CD4-positive, CD25-positive, alpha-beta regulatory T cell (primary cell): ENCODE results near the gene SF3A2. TPM values are rescaled to one million over a fixed set of nuclear protein-coding genes. Genes with fewer than 3 reads are reported as not detected.

ENCODE experiments used
- ATAC-seq, 2 donors: fragments of 150-1000 bp; cut with Tn5 transposase; one replicate each; pipeline ENCODE4 v1.10.0; 2021; ENCODE audit warnings: low read depth in 2 of 2, moderate number of reproducible peaks in 2 of 2, moderate library complexity in 1 of 2
- DNase-seq, 3 donors: peaks; one replicate each; pipeline versions ENCODE4 v3.0.0 to v3.0.0-alpha.2; 2012 to 2022; ENCODE audit warnings: mixed read lengths in 1 of 3
- H3K27ac ChIP-seq: one replicate; pipeline ENCODE4 v1.7.0; 2013; ENCODE audit warnings: mild to moderate bottlenecking, low read length; ENCODE audit not compliant: insufficient read depth, poor library complexity, severe bottlenecking
- H3K27me3 ChIP-seq: one replicate; pipeline ENCODE4 v1.7.0; 2013; ENCODE audit warnings: low read length; ENCODE audit not compliant: control insufficient read depth, insufficient read depth
- H3K36me3 ChIP-seq: one replicate; pipeline ENCODE4 v1.7.0; 2013; ENCODE audit warnings: mild to moderate bottlenecking, low read length, moderate library complexity; ENCODE audit not compliant: control insufficient read depth, insufficient read depth
- H3K4me1 ChIP-seq: 2 replicates; pipeline ENCODE4 v1.7.0; 2013; ENCODE audit warnings: mild to moderate bottlenecking, low read length; ENCODE audit not compliant: insufficient read depth, control insufficient read depth, poor library complexity, severe bottlenecking
- H3K4me3 ChIP-seq: one replicate; pipeline ENCODE4 v1.7.0; 2013; ENCODE audit warnings: low read depth, mild to moderate bottlenecking, low read length, moderate library complexity
- H3K9me3 ChIP-seq, 2 experiments: 1 replicate in 1 of 2; 2 replicates in 1 of 2; pipeline ENCODE4 v1.7.0; 2013; ENCODE audit warnings: low read length in 2 of 2, mild to moderate bottlenecking in 1 of 2, moderate library complexity in 1 of 2; ENCODE audit not compliant: control insufficient read depth in 2 of 2
- H3K27ac Mint-ChIP-seq, 3 donors: one replicate each; pipeline ENCODE4 v1.8.0; 2020 to 2022; ENCODE audit warnings: mild to moderate bottlenecking in 3 of 3, mixed read lengths in 3 of 3, moderate library complexity in 2 of 3
- H3K27me3 Mint-ChIP-seq: one replicate; pipeline ENCODE4 v1.8.0; 2022; ENCODE audit warnings: mild to moderate bottlenecking, mixed read lengths
- H3K36me3 Mint-ChIP-seq: one replicate; pipeline ENCODE4 v1.8.0; 2020; ENCODE audit warnings: mixed read lengths
- H3K4me1 Mint-ChIP-seq, 4 donors: one replicate each; pipeline ENCODE4 v1.8.0; 2020 to 2022; ENCODE audit warnings: mixed read lengths in 4 of 4, mild to moderate bottlenecking in 1 of 4
- H3K4me3 Mint-ChIP-seq, 4 donors: one replicate each; pipeline ENCODE4 v1.8.0; 2020 to 2022; ENCODE audit warnings: mild to moderate bottlenecking in 4 of 4, mixed read lengths in 4 of 4, moderate library complexity in 3 of 4
- H3K9me3 Mint-ChIP-seq, 7 donors: one replicate each; pipeline ENCODE4 v1.8.0; 2020 to 2022; ENCODE audit warnings: mixed read lengths in 7 of 7, mild to moderate bottlenecking in 3 of 7, moderate library complexity in 2 of 7
- polyA plus RNA-seq, 4 donors: library from polyadenylated mRNA; unstranded; fragments of 300-500 nt; fragmentation: Illumina TruSeq; gene quantifications; one replicate each; pipeline ENCODE4 v1.2.3, GENCODE V29; 2021
- total RNA-seq: library from RNA; stranded (reverse); gene quantifications from one replicate; pipeline ENCODE4 v1.2.3, GENCODE V29; 2022

Gene SF3A2
- total and polyA plus RNA-seq, 5 donors from 2014 or later: 13.5 to 146 (median 23.0) TPM

DNA sequence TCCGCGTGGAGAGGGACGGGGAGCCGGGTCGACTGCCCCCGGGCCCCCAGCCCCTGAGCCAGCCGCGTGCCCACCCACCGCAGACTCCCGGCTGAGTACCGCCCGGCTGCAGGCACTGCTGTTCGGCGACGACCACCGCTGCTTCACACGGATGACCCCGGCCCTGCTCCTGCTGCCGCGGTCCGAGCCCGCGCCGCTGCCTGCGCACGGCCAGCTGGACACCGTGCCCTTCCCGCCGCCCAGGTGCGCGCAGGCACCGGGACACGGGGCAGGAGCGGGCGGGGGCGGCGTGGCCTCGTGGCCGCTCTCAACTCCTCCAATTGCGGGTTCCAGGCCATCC is 14.1 kb downstream of the SF3A2 start:
- Histone ChIP-seq H3K4me1 (peaks cover 41% of the 10 kb centered on the region), H3K27ac (no peak overlapping the region), H3K36me3 (peaks cover 19% of the 10 kb centered on the region), H3K4me3 (no peak overlapping the region), H3K9me3 (no peaks in the 10 kb centered on the region), H3K27me3 (no peaks in the 10 kb centered on the region)
- Mint-ChIP-seq H3K36me3 (no peaks in the 10 kb centered on the region), H3K4me1 (peaks cover 0 to 19% (median 0%) of the 10 kb centered on the region in 4 donors), H3K4me3 (no peak overlapping the region), H3K9me3 (no peaks in the 10 kb centered on the region), H3K27ac (no peak overlapping the region), H3K27me3 (peaks cover 12% of the 10 kb centered on the region)
- no peak for ATAC-seq
- no peak for DNase-seq

DNA sequence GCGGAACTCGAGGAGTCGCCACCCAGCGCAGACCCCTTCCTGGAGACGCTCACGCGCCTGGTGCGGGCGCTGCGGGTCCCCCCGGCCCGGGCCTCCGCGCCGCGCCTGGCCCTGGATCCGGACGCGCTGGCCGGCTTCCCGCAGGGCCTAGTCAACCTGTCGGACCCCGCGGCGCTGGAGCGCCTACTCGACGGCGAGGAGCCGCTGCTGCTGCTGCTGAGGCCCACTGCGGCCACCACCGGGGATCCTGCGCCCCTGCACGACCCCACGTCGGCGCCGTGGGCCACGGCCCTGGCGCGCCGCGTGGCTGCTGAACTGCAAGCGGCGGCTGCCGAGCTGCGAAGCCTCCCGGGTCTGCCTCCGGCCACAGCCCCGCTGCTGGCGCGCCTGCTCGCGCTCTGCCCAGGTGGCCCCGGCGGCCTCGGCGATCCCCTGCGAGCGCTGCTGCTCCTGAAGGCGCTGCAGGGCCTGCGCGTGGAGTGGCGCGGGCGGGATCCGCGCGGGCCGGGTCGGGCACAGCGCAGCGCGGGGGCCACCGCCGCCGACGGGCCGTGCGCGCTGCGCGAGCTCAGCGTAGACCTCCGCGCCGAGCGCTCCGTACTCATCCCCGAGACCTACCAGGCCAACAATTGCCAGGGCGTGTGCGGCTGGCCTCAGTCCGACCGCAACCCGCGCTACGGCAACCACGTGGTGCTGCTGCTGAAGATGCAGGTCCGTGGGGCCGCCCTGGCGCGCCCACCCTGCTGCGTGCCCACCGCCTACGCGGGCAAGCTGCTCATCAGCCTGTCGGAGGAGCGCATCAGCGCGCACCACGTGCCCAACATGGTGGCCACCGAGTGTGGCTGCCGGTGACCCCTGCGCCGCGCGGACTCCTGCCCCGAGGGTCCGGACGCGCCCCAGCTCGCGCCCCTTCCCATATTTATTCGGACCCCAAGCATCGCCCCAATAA is 14.8 kb downstream of the SF3A2 start:
- H3K4me3 Mint-ChIP-seq: peak overlapping the region in 3 of 4 donors; percentile 50 to 87 (median 82)
- peak in 1 of 3 donors; percentile 33 for DNase-seq

DNA sequence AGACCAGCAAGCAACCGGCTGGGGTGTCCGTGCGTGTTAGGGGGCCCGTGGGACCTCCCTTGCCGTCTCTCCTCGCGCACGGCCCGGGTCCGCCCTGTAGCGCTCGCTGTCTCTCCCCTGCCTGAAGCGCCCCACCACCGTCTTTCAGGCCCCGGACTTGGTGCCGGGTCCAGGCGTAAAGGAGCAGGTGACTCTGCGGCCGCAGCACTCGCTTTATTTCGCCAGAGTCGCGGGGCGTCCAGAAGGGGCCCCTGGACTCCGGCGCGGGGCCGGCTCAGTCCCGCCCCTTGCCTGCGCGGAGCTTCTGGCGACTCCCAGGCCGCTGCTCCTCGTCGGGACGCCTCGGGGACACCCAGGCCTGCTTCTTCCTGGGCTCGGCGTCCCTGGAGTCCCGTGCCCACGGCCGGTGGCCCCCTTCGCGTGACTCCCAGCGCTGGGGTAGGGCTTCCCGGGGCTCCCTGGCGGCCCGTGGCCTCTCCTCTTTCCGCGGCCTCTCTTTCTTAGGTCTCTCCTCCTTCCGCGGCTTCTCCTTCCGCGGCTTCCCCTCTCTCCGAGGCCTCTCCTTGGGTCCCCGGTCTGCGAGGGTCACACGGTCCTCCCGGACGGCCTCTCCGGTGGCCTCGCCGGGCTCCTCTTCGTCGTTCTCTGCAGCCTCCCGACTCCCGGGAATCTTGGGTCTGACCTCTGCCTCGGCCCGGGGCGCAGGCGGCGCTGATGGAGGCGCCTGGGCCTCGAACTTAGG is 15.6 kb downstream of the SF3A2 start:
- no peaks in the 10 kb centered on the region for H3K9me3 ChIP-seq
- H3K4me3 ChIP-seq: no peak overlapping the region
- Mint-ChIP-seq H3K27me3 (peaks cover 12% of the 10 kb centered on the region), H3K4me1 (peaks cover 0 to 28% (median 2%) of the 10 kb centered on the region in 4 donors), H3K36me3 (no peaks in the 10 kb centered on the region), H3K9me3 (no peaks in the 10 kb centered on the region), H3K27ac (peak overlapping the region in 1 of 3 donors; percentile 45), H3K4me3 (peak overlapping the region in 3 of 4 donors; percentile 81 to 90 (median 82))
- no peaks in the 10 kb centered on the region for H3K27me3 ChIP-seq
- no peak overlapping the region for H3K27ac ChIP-seq
- ATAC-seq: no peak
- H3K4me1 ChIP-seq: peaks cover 46% of the 10 kb centered on the region
- H3K36me3 ChIP-seq: peaks cover 4% of the 10 kb centered on the region
- peak in 1 of 3 donors; percentile 31 for DNase-seq

More for the DNA sequence above, 14.8 kb downstream of the SF3A2 start:
- Mint-ChIP-seq H3K9me3 (no peaks in the 10 kb centered on the region), H3K27me3 (peaks cover 12% of the 10 kb centered on the region), H3K27ac (no peak overlapping the region), H3K4me1 (peaks cover 0 to 21% (median 0%) of the 10 kb centered on the region in 4 donors), H3K36me3 (no peaks in the 10 kb centered on the region)
- ATAC-seq: peak; percentile 11 to 29
- H3K27ac ChIP-seq: no peak overlapping the region
- no peak overlapping the region for H3K4me3 ChIP-seq
- no peaks in the 10 kb centered on the region for H3K9me3 ChIP-seq
- no peaks in the 10 kb centered on the region for H3K27me3 ChIP-seq
- peaks cover 41% of the 10 kb centered on the region for H3K4me1 ChIP-seq
- peaks cover 12% of the 10 kb centered on the region for H3K36me3 ChIP-seq

DNA sequence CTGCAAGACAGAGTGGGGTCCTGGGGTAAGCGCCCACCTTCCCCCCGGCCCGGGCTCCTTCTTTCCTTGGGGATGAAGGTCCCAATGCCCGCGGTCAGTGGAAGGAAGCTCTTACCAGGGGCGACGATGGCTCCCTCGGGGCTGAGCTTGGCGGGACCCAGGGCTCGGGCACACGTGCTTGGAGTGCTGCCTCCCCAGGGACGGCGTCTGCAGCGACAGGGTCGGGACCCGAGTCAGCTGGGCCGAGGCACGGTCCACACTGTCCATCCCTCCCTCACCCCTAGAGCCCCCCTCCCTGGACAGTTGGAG is 16.1 kb downstream of the SF3A2 start:
- peaks cover 51% of the 10 kb centered on the region for H3K4me1 ChIP-seq
- no peaks in the 10 kb centered on the region for H3K36me3 ChIP-seq
- no peak overlapping the region for H3K4me3 ChIP-seq
- Mint-ChIP-seq H3K4me3 (peak overlapping the region; percentile 81 to 90 (median 86)), H3K27ac (peak overlapping the region in 1 of 3 donors; percentile 45), H3K9me3 (no peaks in the 10 kb centered on the region), H3K36me3 (no peaks in the 10 kb centered on the region), H3K4me1 (peaks cover 0 to 33% (median 3%) of the 10 kb centered on the region in 4 donors), H3K27me3 (peaks cover 12% of the 10 kb centered on the region)
- no peak for ATAC-seq
- DNase-seq: peak in 1 of 3 donors; percentile 25
- H3K27me3 ChIP-seq: no peaks in the 10 kb centered on the region
- H3K9me3 ChIP-seq: no peaks in the 10 kb centered on the region
- no peak overlapping the region for H3K27ac ChIP-seq

DNA sequence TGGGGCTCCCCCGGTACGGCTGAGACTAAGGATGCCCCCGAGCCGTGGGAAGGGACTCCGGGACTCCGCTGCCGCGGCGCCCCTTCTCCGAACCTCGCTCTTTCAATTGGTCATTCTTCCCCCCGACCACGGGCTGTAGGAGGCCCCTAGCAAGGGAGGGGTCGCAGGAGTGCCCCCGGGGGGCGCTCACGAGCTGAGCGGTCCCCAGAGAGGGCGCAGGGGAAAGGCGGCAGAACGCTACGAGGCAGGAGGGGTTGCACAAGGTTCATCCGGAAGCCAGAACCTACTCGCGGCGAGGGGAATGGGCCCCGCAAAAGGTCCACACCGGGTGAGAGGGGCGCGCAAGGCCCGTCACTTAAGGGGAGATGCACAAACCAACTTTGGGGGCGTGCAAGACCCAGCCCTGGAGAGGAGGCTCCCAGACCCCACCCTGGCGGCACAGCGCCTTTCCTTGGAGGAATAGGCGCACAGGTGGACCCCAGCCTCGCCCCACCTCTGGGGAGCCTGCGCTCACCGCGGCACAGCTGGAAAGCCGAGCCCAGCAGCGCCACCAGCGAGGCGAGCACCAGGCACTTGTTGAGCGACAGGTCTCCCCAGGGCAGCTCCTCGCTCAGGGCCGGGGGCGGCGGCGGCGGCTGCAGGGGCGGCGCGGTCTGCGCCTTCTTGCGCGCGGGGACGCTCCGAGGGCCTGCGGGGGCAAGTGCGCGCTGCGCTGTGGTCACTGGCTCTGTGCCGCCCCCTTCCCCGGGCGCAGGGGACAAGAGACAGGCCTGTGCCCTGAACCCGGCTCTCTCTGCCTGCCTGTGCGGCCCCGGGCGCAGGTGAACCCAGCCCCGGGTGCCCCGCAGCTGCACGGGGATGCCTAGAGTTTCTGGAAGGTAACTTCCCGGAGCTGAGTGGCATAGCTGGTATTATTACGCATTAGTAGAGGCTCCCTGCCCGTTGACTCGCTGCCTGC is 16.8 kb downstream of the SF3A2 start:
- Histone ChIP-seq H3K27ac (no peak overlapping the region), H3K4me1 (peaks cover 57% of the 10 kb centered on the region), H3K27me3 (no peaks in the 10 kb centered on the region), H3K36me3 (no peaks in the 10 kb centered on the region), H3K4me3 (peak overlapping the region; percentile 19), H3K9me3 (no peaks in the 10 kb centered on the region)
- Mint-ChIP-seq H3K9me3 (no peaks in the 10 kb centered on the region), H3K27ac (peak overlapping the region in 2 of 3 donors; percentile 56 to 69), H3K36me3 (no peaks in the 10 kb centered on the region), H3K27me3 (peaks cover 17% of the 10 kb centered on the region), H3K4me3 (peak overlapping the region; percentile 81 to 90 (median 86)), H3K4me1 (peaks cover 4 to 39% (median 9%) of the 10 kb centered on the region in 4 donors)
- ATAC-seq (peak; percentile 43 to 57), DNase-seq (peak; percentile 27 to 73 (median 54))

DNA sequence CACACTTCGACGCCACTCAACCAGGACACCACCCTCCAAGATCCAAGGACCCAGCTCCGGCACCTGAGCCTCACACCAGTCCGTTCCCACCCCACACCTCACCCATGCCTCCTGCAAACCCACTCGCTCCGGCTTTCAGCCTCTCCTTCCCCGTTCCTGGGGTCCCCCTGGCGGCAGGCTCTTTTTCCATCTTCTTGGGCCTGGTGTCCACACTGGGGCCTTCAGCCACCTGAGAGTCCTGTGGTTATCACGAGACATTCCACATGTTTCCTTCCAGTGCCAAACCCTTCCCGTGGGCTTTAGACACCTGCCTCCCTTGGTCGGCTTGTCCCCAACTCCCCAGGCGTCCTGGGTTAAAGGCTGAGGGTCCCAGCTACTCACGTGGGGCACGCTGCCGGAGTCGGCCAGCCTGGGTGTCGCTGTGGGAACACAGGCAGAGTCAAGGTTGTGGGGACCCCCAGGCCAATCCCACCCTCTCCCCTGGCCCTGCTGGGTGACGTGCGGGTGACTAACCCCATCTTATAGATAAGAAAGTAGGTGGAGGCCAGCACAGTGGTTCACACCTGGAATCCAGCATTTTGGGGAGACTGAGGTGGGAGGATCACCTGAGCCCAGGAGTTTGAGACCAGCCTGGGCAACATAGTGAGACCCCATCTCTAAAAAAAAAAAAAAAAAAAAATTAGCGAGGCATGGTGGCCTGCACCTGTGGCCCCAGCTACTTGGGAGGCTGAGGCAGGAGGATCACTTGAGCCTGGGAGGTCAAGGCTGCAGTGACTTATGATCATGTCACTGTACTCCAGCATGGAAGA is 17.6 kb downstream of the SF3A2 start:
- DNase-seq: no peak
- H3K9me3 ChIP-seq: no peaks in the 10 kb centered on the region
- H3K9me3 Mint-ChIP-seq: no peaks in the 10 kb centered on the region
- peak overlapping the region in 2 of 3 donors; percentile 20 to 56 for H3K27ac Mint-ChIP-seq
- H3K36me3 ChIP-seq: no peaks in the 10 kb centered on the region
- no peak overlapping the region for H3K27ac ChIP-seq
- no peaks in the 10 kb centered on the region for H3K36me3 Mint-ChIP-seq
- H3K4me3 ChIP-seq: no peak overlapping the region
- peaks cover 17% of the 10 kb centered on the region for H3K27me3 Mint-ChIP-seq
- peaks cover 66% of the 10 kb centered on the region for H3K4me1 ChIP-seq
- H3K27me3 ChIP-seq: no peaks in the 10 kb centered on the region
- H3K4me3 Mint-ChIP-seq: peak overlapping the region; percentile 52 to 84 (median 62)
- H3K4me1 Mint-ChIP-seq: peaks cover 4 to 46% (median 11%) of the 10 kb centered on the region in 4 donors
- ATAC-seq: no peak
